AG04450 (cell line): ENCODE measurements around the gene KRTAP9-7. TPM values are rescaled to one million over a fixed set of nuclear protein-coding genes. Genes with fewer than 3 reads are reported as not detected.

Experiments
- CTCF ChIA-PET: fragments of 300-600, 350-600 bp; formaldehyde crosslinking; extraction: SDS; loops from one replicate; lab custom pipeline; 2022; ENCODE audit warnings: antibody characterized with exemption, inconsistent platforms; lab: Charles Lee
- POLR2A ChIA-PET: fragments of 350-600 bp; formaldehyde crosslinking; extraction: SDS; loops from one replicate; lab custom pipeline; 2021; ENCODE audit warnings: antibody characterized with exemption, inconsistent platforms; lab: Yijun Ruan, JAX
- DNase-seq: peaks from one replicate; pipeline ENCODE4 v3.0.0-alpha.2; 2011; ENCODE audit warnings: low read depth, low spot score
- H3K27ac ChIP-seq: one replicate; pipeline ENCODE4 v1.5.1; 2012; ENCODE audit warnings: low read depth, low read length, control low read depth
- H3K27me3 ChIP-seq: one replicate; pipeline ENCODE4 v1.6.0; 2012; ENCODE audit warnings: low read length; ENCODE audit not compliant: control insufficient read depth, insufficient read depth
- H3K4me3 ChIP-seq: 2 replicates; pipeline ENCODE4 v1.5.1; 2011; ENCODE audit warnings: mild to moderate bottlenecking, low read depth, low read length, control low read depth
- H3K9me3 ChIP-seq: 2 replicates; pipeline ENCODE4 v1.5.1; 2012; ENCODE audit warnings: low read length; ENCODE audit not compliant: control insufficient read depth, insufficient read depth
- polyA plus RNA-seq: library from polyadenylated mRNA; depleted of rRNA; stranded (reverse); fragments of >200 nt; gene quantifications from 2 replicates; pipeline ENCODE4 v1.2.3, GENCODE V29; 2011
- TF ChIP-seq, protein P1 (sequence below): IDR thresholded peaks from 2 replicates; pipeline ENCODE4 v1.5.1; 2011; ENCODE audit warnings: low read depth, low read length, control low read depth, inconsistent platforms

Gene KRTAP9-7
- polyA plus RNA-seq, 1 experiment = not detected

DNA sequence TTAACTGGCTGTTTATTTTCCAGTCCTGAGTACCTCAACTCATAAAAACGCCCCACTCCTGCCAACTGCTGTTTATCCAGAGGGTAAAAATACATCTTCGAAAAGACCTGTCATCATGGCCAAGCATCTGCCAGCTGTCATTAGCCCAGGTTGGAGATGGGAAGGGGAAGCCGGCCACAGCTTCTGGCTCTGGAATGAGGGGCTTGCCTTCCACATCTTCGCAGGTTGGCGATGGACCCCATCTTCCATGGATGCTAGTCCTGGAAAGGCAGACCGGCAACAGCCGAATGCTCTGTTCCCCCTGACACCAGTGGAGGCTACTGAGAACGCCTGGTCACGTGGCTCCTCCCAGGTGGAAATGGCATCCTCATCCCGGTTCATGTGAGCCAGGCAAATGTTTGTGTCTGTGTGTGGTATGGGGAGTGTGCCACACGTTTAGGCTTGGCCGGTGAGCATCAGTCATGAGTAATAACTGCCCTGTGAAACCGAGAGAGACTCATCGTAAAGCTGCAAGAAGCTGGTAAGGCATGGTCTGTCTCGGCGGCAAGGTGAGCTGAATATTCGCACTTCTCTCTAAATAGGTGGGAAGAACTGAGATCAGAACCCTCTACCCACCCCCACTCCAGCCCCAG, 40.4 kb downstream of the KRTAP9-7 start:
- Histone ChIP-seq H3K27me3 (no peaks in the 10 kb centered on the region), H3K9me3 (peaks cover 6% of the 10 kb centered on the region), H3K4me3 (no peak overlapping the region), H3K27ac (no peak overlapping the region)
- ChIA-PET POLR2A (no interaction called here), CTCF (interaction anchor here (1.4 kb wide), 1 partner anchor 14 kb away, joined by 3 read pairs; no protein-coding TSS in a partner anchor)
- TF ChIP-seq, protein P1, sequence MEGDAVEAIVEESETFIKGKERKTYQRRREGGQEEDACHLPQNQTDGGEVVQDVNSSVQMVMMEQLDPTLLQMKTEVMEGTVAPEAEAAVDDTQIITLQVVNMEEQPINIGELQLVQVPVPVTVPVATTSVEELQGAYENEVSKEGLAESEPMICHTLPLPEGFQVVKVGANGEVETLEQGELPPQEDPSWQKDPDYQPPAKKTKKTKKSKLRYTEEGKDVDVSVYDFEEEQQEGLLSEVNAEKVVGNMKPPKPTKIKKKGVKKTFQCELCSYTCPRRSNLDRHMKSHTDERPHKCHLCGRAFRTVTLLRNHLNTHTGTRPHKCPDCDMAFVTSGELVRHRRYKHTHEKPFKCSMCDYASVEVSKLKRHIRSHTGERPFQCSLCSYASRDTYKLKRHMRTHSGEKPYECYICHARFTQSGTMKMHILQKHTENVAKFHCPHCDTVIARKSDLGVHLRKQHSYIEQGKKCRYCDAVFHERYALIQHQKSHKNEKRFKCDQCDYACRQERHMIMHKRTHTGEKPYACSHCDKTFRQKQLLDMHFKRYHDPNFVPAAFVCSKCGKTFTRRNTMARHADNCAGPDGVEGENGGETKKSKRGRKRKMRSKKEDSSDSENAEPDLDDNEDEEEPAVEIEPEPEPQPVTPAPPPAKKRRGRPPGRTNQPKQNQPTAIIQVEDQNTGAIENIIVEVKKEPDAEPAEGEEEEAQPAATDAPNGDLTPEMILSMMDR = no peak
- no peak for DNase-seq

DNA sequence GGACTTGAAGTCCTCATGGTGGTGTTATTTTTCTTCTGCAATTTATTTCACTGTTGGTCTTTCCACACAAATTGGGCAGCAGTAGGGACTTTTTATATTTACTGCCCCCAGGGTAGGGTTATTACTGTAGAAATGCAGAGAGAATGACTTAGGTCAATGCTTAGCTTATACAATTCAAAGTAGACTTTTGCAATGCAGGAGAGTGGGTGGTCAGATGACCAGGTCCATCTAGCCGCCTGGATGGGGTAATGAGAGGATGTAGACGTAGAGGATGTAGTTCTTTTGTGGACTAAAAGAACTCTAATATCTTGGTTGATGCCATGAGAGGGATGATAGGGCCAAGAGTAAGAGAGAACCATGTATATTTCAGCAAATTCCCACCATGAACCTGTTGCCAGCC, 42.7 kb downstream of the KRTAP9-7 start:
- ChIA-PET POLR2A (no interaction called here), CTCF (interaction anchor here (1.0 kb wide), 1 partner anchor 10 kb away, joined by 3 read pairs; no protein-coding TSS in a partner anchor)
- Histone ChIP-seq H3K27me3 (no peaks in the 10 kb centered on the region), H3K27ac (no peak overlapping the region), H3K4me3 (no peak overlapping the region), H3K9me3 (peaks cover 6% of the 10 kb centered on the region)
- DNase-seq = no peak
- TF ChIP-seq, protein P1 = no peak

DNA sequence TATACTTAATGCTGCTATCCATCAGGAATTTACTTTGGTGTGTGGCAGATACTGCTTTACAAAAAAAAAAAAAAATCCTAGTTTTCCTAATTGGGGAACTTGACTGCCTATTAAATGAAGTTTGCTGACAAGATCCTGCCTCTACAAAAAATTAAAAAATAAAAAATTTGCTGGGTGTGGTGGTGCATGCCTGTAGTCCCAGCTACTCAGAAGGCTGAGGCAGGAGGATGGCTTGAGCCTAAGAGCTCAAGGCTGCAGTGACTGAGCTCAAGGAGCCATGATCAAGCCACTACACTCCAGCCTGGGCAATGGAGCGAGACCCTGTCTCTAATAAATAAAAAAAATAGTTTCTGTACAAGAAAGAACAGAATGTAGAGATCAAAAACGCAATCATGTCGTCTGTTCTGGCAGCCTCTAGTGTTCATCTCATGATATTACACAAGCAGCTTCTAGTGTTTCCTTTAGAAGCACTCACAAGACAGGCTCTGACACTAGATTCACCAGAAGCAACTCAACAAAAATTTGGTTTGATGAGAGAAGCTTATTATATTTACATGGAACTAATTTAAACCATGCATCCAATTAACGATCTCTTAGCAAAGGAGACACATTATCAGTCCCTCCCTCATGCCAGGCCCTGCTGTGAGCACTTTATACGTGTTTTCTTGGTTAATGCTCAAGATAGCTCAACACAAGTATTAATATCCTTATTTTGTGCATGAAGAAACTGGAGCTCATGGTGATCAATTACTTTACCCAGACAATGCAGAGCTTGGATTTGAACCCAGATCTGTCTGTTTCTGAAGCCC, 46.8 kb downstream of the KRTAP9-7 start:
- DNase-seq = peak; percentile 42
- peaks cover 3% of the 10 kb centered on the region for H3K9me3 ChIP-seq
- POLR2A ChIA-PET = no interaction called here
- no peaks in the 10 kb centered on the region for H3K27me3 ChIP-seq
- CTCF ChIA-PET = interaction anchor here (0.5 to 3.7 kb wide), 53 partner anchors 9 to 777 kb away, joined by 3 to 42 read pairs (median 4); partner anchors contain the start of genes KRT19, KRT34, KRTAP29-1 and KRTAP9-1
- H3K4me3 ChIP-seq = no peak overlapping the region
- H3K27ac ChIP-seq = no peak overlapping the region
- TF ChIP-seq, protein P1 = peak; percentile 96

DNA sequence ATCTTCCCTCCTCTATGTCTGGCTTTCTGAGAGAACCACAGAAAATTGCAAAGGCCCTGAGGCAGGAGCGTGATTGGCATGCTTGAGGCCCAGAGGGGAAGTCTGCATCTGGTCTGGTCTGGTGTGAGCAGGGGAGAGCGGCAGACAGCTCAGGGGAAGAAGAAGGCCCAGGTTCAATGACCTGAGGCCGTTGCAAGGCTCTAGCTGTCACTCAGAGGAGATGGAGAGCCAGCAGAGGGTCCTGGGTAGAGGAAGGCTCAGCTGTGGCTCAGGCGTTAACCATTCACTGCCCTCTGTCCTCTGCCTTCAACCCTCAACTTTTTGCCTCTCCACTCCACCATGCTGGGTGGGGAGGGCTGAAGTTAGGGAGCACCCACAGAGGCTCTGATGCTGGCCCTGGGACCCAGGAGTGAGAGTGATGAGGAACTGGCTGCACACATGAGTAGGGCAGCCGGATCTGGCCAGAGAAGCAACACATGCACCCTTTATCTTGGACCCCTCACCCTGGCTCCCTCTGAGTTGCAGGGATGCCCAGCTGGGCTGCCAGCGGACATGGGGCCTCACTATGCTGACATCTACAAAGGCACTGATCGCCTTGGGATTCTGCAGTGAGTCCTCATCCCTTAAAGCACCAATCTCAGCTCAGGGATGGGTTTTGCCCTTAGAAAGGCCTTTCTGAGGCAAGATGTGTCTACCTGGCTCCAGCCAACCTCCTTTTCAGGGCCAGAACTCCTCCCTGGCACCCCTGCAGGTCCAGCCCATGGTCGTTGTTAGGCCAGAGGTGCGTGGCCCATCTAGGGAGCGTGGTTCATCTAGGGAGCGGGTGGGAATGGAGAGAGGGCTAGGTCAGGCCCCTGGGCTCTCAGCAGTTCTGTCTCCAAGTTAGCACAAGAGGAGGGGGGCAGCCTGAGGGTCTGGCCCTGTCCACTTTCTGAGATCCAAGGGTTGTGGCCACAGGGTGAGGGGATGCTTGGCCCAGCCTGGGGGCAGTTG, 47.7 kb downstream of the KRTAP9-7 start:
- H3K27me3 ChIP-seq = no peaks in the 10 kb centered on the region
- POLR2A ChIA-PET = no interaction called here
- H3K9me3 ChIP-seq = peaks cover 3% of the 10 kb centered on the region
- no peak overlapping the region for H3K27ac ChIP-seq
- TF ChIP-seq, protein P1 = no peak
- no peak for DNase-seq
- H3K4me3 ChIP-seq = no peak overlapping the region
- CTCF ChIA-PET = interaction anchor here (0.5 to 3.7 kb wide), 45 partner anchors 8 to 778 kb away, joined by 3 to 42 read pairs (median 4); partner anchors contain the start of genes KRT19, KRT34 and KRTAP29-1
